NCI-H2081 (cell line): ENCODE results near the gene RPTOR.
"Not testable (repeated sequence)": the region's sequence is repeated elsewhere in the genome, so short reads cannot be mapped to it uniquely, and the experiment has no call there.

Experiments used
- DNase-seq, 2 experiments: peaks; one replicate each; lab custom pipeline; 2025; lab: John Stamatoyannopoulos, UW

The RPTOR gene

DNA sequence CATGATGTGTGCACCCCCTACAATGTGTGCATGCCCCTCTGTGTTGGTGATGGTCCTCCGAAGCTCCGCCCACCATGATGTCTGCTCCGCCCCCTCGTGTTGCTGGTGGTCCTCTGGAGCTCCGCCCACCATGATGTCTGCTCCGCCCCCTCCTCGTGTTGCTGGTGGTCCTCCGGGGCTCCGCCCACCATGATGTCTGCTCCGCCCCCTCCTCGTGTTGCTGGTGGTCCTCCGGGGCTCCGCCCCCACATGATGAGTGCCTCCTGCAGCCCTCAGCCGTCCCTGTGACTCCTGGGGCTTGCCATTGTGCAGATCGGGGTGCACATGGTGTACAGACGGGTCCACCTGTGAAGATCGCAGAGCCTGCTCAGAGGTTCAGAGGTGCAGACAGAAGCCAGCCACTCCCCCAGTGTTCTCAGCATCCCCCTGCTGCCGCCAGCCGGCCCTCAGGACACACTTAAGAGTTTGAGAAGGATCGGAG, 317.9 kb downstream of the RPTOR start:
- DNase-seq = no peak

DNA sequence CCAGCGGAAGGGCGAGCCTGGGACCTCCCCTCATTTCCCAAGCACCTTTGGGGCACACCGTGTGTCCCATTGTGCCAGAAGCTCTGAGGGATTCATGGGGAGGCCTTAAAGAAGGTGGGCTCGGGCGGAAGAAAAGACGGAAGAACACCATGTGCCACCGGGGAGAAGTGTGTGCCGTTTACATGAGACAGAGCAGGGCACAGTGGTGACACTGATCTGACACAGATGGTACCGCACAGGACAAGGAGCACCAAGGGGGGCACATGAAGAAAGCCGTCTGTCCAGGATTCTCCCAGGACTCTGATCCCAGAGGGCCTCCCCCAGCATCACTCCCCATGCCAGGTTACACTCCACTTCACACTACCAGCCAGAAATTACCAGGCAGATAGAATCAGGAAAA, 318.3 kb downstream of the RPTOR start:
- no peak for DNase-seq

DNA sequence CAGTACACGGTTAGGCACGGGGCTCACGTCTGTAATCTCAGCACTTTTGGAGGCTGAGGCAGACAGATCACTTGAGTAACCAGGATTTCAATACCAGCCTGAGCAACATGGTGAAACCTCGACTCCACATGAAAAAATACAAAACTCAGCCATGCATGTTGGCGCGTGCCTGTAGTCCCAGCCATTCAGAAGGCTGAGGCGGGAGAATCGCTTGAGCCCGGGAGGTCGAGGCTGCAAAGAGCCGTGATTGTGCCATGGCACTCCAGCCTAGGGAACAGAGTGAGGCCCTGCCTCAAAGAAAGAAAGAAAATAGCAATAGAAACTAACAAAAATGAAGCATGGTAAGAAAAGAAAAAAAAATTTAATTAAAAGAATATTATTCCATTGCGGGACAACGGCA, 319.0 kb downstream of the RPTOR start:
- DNase-seq = no peak

DNA sequence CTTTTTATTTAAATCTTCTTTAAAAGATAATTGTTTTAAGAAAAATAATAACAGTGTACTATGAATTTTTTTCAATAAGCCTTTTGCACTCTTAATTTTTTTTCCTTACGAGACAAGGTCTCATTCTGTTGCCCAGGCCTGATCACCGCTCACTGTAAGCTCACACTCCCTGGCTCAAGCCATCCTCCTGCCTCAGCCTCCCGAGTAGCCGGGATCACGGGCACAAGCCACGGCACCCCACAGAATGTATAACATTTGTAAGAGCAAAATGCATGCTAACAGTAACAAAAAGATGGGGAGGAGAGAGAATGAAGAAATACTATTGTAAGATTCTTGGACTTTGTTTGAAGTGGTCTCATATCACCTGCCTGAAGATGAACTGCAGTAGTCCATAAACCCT, 320.1 kb downstream of the RPTOR start:
- DNase-seq = no peak

DNA sequence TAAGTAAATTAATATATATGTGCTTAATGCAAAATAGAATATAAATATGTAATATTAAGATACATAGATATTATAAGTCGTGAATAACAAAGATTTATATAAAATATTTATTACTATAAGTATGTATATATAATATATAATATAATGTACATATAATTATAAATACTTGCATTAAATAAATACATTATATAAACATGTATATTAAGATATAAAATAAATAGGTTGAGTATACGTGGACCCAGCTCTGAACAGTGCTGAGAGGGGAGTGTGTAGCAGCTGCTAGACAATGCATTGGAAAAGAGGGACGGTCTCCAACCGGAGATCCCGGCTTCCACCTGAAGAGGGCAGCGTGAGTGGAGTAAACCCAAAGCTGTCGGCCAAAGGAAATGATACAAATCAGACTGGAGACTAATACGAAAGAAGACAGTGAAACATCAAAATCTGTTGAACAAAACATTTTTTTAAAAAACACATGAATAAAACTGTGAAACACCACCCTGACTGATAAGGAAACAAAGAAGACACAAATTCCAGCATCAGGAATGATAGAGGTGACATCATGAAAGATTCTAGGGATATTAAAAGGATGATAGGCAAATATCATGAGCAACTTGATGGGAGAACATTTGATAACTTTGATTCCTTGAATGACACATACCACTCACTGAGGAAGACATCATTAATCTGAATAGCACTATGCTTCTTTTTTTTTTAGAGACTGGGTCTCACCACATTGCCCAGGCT, 321.6 kb downstream of the RPTOR start:
- peak; percentile 80 to 86 for DNase-seq

DNA sequence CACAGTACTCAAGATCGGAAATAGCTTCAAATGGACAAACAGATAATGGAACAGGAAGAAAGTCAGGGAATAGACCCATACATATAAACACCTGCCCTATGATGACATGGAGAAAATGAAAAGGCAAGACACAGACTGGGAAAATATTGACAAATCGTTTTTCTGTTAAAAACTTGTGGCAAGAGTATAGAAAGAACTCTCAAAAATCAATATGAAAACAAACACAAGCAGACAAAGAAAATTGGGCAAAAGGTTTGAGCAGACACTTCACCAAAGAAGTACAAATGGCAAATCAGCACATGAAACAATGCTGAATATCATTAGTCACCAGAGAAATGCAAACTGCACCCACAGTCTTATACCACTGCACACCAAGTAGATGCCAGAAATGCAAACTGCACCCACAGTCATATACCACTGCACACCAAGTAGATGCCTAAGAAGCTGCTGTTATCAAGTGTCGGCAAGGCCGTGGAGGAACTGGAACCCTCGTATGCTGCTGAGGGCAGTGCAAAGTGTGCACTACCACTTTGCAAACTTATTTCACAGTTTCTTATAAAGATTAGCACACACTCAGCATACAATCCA, 323.5 kb downstream of the RPTOR start:
- DNase-seq = no peak

DNA sequence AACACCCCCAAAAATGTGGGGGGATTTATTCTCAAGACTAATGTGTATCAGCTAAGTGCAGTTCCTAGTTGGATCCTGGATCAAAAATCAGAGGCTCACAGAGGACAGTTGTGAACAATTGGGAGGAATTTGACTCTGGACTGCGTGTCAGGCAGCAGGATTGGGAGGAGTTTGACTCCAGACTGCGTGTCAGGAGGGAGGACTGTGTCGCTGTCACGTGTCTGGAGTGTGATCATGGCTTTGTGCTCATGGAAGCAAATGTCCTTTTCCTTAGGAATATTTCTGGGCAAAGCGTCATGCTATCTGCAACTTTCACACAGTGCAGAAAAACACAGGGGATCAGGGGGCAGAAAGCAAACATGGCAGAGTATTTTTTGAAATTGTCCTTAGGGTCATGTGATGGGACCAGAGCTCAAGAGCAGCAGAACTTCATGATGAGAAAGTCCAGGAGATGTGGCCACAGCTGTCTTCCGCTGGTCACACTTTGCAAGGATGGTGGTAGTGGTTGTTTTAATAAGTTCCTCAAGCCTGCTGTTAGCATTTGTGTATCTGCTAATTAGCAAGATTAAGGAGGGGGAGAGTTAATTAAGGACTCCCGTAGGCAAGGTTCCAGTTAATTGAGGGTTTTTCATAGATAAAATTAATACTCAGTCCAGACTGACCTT, 325.0 kb downstream of the RPTOR start:
- DNase-seq = no peak

DNA sequence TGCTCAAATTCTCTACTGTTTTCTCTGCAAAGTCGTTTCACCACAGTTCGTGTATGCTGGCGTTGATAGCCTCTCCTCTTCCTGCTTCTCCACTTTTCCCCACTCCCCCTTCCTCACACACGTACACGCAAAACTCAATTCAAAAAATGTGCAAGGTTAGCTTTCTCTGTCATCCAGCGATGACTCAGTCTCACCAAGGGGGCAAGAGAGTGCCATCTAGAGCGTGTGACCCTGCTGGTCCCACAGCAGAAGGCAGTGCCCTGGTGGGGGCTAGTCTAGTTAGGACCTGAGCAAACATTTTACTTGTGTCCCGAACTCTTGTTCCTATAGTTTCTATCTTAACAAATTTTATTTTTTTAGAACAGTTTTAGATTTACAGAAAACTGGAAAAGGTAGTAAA, 325.8 kb downstream of the RPTOR start:
- DNase-seq = no peak

DNA sequence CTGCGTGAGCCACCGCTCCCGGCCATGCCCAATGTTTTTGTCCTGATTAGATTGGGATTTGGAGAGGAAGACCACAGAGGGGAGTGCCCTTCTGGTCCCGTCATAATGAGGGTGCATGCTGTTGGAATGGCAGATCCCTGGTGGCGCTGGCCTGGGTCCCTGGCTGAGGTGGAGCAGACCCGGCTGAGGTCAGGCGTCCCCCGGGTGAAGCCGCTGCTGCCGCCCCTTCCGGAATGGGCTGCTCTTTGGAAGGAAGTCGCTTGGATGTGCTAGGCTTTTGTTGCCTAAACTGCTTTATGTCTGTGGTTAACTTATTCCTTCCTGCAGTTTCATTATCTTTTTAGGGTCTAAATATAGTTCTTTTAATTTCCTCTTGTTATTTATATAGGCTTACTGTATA, 326.7 kb downstream of the RPTOR start:
- DNase-seq = no peak

DNA sequence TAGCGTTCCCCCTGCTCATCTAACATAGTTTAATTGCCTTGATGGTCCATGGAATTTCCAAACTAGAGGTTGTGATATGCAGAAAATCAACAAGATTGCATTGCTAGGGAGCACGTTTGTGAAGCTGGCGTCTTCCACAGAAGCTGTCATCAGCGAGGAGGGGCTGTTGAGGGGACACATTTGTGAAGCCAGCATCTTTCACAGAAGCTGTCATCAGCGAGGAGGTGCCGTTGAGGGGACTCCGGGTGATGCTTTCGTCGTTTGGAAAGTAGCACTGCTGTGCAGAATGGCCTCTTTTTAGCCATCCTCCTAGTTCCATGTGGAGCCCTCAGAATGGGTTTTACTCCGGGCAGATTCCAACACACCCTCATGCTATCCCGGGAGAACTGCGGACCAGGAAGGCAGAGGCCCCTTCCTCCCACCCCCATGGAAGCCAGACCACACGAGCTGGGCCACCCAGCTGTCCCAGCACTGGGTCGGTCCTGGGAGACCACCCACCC, 327.4 kb downstream of the RPTOR start:
- DNase-seq = no peak

DNA sequence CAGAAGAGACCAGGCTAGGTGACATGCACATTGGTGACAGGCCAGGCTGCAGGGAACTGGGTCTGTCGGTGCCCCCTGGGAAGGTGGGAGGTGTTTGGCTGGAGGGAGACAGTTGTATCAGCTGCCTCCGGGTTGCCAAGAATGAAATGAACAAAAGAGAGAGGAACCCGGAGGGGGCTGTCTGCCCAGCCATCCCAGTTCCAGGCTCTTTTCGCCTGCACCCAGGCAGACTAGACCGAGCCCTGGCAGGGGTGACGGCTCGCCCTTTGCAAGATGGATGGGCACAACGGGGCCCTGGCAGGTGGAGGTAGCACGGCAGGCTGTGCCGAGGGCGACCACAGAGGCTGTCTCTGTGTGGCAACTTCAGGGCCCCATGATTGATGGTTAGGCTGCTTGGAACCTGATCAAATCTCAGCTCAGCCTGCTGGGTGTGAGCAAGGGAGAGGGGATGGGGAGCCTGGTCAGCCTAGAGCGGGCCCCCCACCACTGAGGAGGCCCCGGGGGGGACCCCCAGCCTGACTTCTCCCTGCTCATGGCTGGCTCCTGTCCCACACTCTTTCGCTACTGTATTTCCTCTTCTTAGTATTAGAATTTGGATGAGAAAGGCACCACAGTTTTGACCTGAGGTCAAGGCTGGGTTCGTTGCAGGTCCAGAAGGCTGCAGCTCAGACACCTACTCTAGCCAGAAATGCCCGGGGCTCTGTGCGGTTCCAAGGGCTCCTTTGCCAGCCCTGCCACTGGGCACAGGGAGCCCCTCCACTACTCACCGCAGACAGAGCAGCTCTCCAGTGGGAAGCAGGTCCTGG, 328.1 kb downstream of the RPTOR start:
- DNase-seq = peak; percentile 66 to 86

DNA sequence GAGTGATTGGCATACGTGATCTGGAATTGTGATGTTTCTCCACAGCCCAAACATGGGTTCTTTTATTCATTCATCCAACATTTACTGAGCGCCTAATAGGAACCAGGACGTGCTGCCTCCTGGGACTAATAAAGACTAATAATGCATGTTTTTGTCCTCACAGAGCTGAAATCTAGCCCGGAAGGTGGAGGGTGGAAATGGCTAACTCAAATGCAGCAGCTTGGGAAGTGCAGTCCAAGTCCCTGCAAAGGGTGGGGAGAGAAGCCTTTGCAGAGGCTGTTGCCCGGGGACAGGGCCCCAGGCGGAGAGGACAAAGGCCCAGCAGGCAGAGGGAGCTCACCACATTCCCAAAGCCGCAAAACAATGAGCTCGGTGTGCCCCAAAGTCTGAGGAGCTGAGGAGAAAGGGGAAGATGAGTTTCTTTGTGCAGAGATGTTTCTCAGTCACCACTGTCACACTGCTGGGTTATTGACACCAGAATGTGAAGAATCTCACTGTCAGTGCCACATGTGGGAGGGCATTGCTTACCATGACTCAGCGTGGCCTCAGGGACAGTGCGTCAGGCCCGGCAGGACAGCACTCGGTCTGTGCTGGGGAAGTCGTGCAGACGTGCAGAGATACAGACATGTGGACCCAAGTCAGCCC, 328.8 kb downstream of the RPTOR start:
- DNase-seq = peak in 1 of 2 experiments; percentile 18

DNA sequence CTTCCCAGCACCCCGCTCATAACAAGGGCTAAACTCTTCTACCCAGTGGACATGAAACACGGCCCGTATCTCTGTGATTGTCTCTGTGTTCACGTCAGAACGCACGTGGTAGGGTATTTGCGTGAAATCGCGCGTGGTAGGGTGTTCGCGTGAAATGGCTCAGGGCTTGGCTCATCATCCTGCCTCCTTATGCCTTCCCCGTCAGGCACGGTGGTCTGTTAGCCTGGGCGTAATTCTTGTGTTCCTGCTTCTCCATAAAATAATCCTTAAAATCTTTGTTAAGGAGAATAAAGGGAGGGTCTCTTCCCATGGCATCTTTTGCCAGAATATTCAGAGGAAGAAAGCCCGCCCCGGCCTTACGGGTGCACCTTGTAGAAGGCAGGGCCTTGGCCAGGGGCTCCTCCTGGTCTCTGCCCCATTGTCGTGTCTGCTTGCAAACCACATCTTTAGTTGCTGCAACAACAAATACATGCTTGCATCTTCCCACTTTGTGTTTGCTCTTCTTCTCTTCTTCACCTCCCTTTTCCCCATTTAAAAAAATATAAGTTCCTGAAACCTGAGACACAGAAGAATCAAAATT, 330.3 kb downstream of the RPTOR start:
- DNase-seq = no peak

DNA sequence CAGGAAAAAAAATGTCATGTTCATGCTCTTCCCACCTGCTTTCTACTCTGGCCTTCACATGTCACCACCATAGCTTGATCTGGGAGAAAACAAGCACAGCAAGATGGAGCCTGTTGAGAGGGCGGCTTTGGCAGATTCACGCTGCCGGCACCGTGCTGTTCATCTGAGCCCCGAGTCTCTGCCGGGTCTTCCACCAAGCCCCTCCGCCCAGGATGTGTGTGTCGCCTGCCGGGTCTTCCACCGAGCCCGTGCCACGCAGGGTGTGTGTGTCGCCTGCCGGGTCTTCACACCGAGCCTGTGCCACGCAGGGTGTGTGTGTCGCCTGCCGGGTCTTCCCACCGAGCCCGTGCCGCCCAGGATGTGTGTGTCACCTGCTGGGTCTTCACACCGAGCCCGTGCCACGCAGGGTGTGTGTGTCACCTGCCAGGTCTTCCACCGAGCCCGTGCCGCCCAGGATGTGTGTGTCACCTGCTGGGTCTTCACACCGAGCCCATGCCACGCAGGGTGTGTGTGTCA, 330.9 kb downstream of the RPTOR start:
- DNase-seq = not testable (repeated sequence)

DNA sequence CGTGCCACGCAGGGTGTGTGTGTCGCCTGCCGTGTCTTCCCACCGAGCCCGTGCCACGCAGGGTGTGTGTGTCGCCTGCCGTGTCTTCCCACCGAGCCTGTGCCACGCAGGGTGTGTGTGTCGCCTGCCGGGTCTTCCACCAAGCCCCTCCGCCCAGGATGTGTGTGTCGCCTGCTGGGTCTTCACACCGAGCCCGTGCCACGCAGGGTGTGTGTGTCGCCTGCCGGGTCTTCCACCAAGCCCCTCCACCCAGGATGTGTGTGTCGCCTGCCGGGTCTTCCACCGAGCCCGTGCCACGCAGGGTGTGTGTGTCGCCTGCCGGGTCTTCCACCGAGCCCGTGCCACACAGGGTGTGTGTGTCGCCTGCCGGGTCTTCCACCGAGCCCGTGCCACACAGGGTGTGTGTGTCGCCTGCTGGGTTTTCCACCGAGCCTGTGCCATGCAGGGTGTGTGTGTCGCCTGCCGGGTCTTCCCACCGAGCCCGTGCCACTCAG, 331.9 kb downstream of the RPTOR start:
- DNase-seq = not testable (repeated sequence)

DNA sequence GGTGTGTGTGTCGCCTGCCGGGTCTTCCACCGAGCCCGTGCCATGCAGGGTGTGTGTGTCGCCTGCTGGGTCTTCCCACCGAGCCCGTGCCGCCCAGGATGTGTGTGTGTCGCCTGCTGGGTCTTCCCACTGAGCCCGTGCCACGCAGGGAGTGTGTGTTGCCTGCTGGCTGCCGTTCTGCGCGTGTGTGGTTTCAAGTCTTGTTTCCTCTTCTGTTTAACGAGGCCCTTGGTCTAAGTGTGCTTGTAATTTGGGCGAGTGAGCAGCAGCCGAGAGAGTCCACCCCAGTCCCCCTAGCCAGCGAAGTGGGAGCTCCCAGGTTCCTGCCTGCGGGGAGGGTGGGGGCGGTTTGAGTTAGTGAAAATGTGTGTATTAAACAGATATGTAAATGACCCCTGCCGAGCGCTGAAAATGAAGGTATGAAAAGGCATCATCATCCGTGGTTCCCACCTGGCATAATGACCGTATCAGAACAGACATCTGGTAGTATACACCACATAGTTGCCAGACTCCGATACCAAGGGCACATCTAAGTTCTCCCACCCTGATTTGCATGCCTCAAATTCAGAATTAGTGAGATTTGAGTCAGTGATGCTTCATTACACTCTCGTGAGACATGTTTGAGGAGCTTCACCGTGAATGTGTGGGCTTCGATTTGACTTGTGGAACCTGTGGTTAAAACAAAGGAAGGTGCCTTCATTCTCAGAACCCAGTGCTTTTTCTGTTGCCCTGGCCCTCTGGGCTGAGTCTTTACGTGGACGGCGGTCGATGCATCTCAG, 332.5 kb downstream of the RPTOR start:
- DNase-seq = peak; percentile 59 to 83

DNA sequence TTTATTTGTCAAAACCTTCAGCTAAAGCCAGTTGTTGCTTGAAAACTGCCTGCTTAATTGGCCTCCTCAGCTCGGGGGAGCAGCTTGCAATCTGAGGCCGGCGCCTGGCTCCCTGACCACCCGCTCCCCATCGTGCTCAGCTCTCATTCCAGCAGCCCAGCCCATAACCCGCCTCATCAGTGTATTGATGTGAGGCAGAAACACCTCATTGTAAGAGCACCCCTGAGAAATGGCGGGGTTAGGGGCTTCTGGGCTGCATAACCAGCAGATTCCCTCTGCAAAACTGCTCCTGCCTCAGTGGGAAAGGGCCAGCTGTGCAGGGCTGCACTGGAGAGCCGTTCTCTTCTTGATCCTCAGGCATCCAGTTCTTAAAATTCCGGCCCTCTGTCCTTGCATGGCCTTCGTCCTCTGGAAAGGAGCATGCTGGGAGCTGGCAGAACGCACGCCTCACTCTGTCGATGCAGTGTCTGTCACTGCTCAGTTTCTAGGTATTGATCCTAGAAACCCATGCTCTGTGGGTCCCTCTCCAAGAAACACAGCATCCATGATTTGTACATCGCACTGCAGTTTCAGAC, 333.2 kb downstream of the RPTOR start:
- no peak for DNase-seq

DNA sequence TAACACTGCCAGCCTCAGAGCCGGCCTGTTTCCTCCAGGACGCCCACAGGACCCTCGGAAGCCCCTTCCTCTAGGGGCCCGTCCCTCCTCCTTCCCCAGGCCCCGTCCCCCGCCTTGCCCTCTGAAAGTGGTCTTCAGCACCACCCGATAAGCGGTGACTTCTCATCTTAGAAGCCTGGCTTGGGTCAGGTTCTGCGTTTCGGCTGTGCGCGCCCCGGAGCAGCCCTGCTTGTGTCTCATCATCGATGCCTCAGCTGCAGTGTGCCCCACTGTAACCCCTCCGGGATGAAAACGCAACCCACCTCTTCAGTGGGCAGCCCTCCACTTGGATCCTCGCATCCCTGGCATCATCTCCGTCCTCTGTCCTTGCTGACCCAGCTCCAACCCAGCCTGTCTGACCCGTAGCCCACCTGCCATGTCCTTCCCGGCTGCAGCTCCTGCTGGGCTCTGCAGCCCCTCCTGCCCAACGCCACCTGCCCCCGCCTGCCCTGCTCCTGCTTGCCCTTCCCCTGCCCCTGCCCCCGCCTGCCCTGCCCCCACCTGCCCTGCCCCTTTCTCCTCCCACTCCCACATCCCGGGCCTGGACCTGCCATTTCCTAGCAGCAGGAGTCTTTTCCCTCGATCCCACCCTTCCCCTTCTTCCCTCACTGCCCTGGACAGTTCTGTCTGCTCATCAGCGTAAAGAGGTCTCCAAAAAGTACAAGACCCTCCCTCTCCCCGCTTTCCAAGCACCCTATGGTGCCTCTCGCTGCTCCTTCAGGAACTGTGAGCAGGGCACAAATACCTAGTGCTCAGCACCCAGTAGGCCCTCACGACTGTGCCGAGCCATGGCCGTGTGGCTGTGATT, 334.5 kb downstream of the RPTOR start:
- DNase-seq = no peak
